Measurements from ENCODE around the gene IRF2. TPM values are rescaled to one million over a fixed set of nuclear protein-coding genes. Genes with fewer than 3 reads are reported as not detected.

Gene IRF2
- total and polyA plus RNA-seq, 2 donors (not counting 1 experiment from before 2014, with no cell fraction given): 67.8 to 68.2 TPM

GRCh38 chr4:184460499-184461285 is 13.7 kb downstream of the IRF2 start:
- Histone ChIP-seq H3K4me1 (ENCODE audit: control insufficient read depth in 2 of 2, insufficient read depth in 2 of 2, low read length in 2 of 2) (peaks cover 69 to 81% of the 10 kb centered on the region in 2 donors), H3K4me3 (ENCODE audit: control extremely low read depth in 1 of 5, extremely low read depth in 1 of 5, insufficient read depth in 1 of 5, low read depth in 2 of 5, low read length in 4 of 5) (peak overlapping the region in 2 of 5 experiments; percentile 10 to 28)

More at GRCh38 chr4:184460499-184461285, 13.7 kb downstream of the IRF2 start:
- H3K9me3 ChIP-seq (ENCODE audit: control extremely low read depth in 1 of 3, control insufficient read depth in 2 of 3, insufficient read depth in 1 of 3, low read length in 2 of 3): no peaks in the 10 kb centered on the region
- H3K9ac ChIP-seq (ENCODE audit: low read length): peak overlapping the region; percentile 1
- TF ChIP-seq CTCF (IDR thresholded peaks at IDR 0.05) (no peak), EZH2 (IDR thresholded peaks at IDR 0.05; ENCODE audit: borderline replicate concordance, insufficient read depth, low read depth, low read length, poor library complexity, severe bottlenecking) (no peak)
- H3K9me3 Mint-ChIP-seq (ENCODE audit: insufficient read depth): no peaks in the 10 kb centered on the region
- no peak overlapping the region for H2AFZ ChIP-seq (ENCODE audit: insufficient read depth, low read depth, low read length, poor library complexity, severe bottlenecking)
- no peak for ATAC-seq (ENCODE audit: low read depth)
- H4K20me1 ChIP-seq (ENCODE audit: control insufficient read depth, insufficient read depth, low read length, poor library complexity, severe bottlenecking): peaks cover 36% of the 10 kb centered on the region
- peak overlapping the region; percentile 86 for H3K27ac Mint-ChIP-seq
- no peaks in the 10 kb centered on the region for H3K27me3 ChIP-seq (replicated peaks in 1 of 4; ENCODE audit: control extremely low read depth in 1 of 4, control insufficient read depth in 3 of 4, insufficient read depth in 4 of 4, low read length in 3 of 4)
- H3K4me3 Mint-ChIP-seq: peak overlapping the region; percentile 73
- intact Hi-C loops (cut with micrococcal nuclease): loop anchor here (1.0 kb wide), 1 partner anchor 12 kb away; no protein-coding TSS in a partner anchor
- ChIA-PET POLR2A (no interaction called here), CTCF (interaction anchor here (1.2 to 1.6 kb wide), 3 partner anchors 9 to 196 kb away, joined by 3 to 9 read pairs (median 4); no protein-coding TSS in a partner anchor)
- H3K4me2 ChIP-seq (replicated peaks; ENCODE audit: low read depth, low read length, poor library complexity, severe bottlenecking): peak overlapping the region; percentile 57
- peak; percentile 49 for DNase-seq
- peaks cover 97% of the 10 kb centered on the region for H3K79me2 ChIP-seq (ENCODE audit: control insufficient read depth, insufficient read depth, low read length)
- WGBS (ENCODE audit: insufficient coverage): no CpG with 5 or more reads among the region's 13 CpGs
- H3K27ac ChIP-seq (ENCODE audit: low read length in 2 of 2): peak overlapping the region; percentile 2 to 77
- peaks cover 12 to 24% of the 10 kb centered on the region in 2 experiments for H3K36me3 ChIP-seq (replicated peaks in 1 of 2; ENCODE audit: control extremely low read depth in 1 of 2, control insufficient read depth in 1 of 2, extremely low read depth in 1 of 2, insufficient read depth in 2 of 2, low read length in 1 of 2)
- no peaks in the 10 kb centered on the region for H3K27me3 Mint-ChIP-seq
- peaks cover 92% of the 10 kb centered on the region for H3K4me1 Mint-ChIP-seq
